H1 (cell line): ENCODE data around the gene HDAC9. TPM values are rescaled to one million over a fixed set of nuclear protein-coding genes. Genes with fewer than 3 reads are reported as not detected.
"Not testable (repeated sequence)": the region's sequence is repeated elsewhere in the genome, so short reads cannot be mapped to it uniquely, and the experiment has no call there.

Source experiments
- CTCF ChIA-PET: fragments of 300-600 bp; sonication (Branson Sonifier 250); formaldehyde crosslinking; loops from one replicate; lab custom pipeline; 2021; ENCODE audit not compliant: partially characterized antibody; lab: Charles Lee
- POLR2A ChIA-PET: fragments of 300-600 bp; sonication (Branson Sonifier 250); formaldehyde crosslinking; loops from one replicate; lab custom pipeline; 2021; ENCODE audit warnings: inconsistent platforms; ENCODE audit not compliant: partially characterized antibody; lab: Charles Lee
- DNase-seq, 2 experiments: peaks; one replicate each; pipeline versions ENCODE4 v3.0.0 to v3.0.0-alpha.2; 2010 to 2022; ENCODE audit warnings: low spot score in 2 of 2, low read depth in 1 of 2, mixed read lengths in 1 of 2
- FAIRE-seq: peaks from 2 replicates; lab custom pipeline; 2011; peaks lifted over from hg19 to GRCh38; lab: Jason Lieb, UNC
- H2AFZ ChIP-seq: 2 replicates; pipeline ENCODE4 v1.8.1; 2012; ENCODE audit warnings: low read length, inconsistent platforms
- H2AK5ac ChIP-seq: 2 replicates; pipeline ENCODE4 v1.6.1; 2013; ENCODE audit warnings: low read depth, low read length
- H2BK120ac ChIP-seq: replicated peaks from 2 replicates; pipeline ENCODE3; 2013; ENCODE audit warnings: low read depth, low read length, inconsistent platforms
- H2BK12ac ChIP-seq: 2 replicates; pipeline ENCODE4 v1.6.1; 2013; ENCODE audit warnings: low read depth, low read length
- H2BK15ac ChIP-seq: 2 replicates; pipeline ENCODE4 v1.6.1; 2013; ENCODE audit warnings: low read length
- H2BK20ac ChIP-seq: 2 replicates; pipeline ENCODE4 v1.6.1; 2013; ENCODE audit warnings: low read length
- H2BK5ac ChIP-seq: 2 replicates; pipeline ENCODE4 v1.6.1; 2013; ENCODE audit warnings: low read depth, low read length
- H3K14ac ChIP-seq: 2 replicates; pipeline ENCODE4 v1.6.1; 2013; ENCODE audit warnings: inconsistent platforms; ENCODE audit not compliant: insufficient read length
- H3K18ac ChIP-seq: 2 replicates; pipeline ENCODE4 v1.6.1; 2013; ENCODE audit warnings: low read length; ENCODE audit errors: extremely low read depth
- H3K23ac ChIP-seq: 2 replicates; pipeline ENCODE4 v1.6.1; 2013; ENCODE audit warnings: inconsistent platforms; ENCODE audit not compliant: insufficient read length
- H3K23me2 ChIP-seq: 2 replicates; pipeline ENCODE4 v1.6.1; 2013; ENCODE audit warnings: low read depth, low read length
- H3K27ac ChIP-seq: 2 replicates; pipeline ENCODE4 v1.6.1; 2011; ENCODE audit warnings: low read depth, low read length, inconsistent platforms
- H3K27me3 ChIP-seq, 4 experiments: replicated peaks in 1 of 4; 1 replicate in 1 of 4; 2 replicates in 3 of 4; pipeline versions ENCODE4 v1.6.1 to v1.8.1; 2011 to 2013; ENCODE audit warnings: low read length in 3 of 4, mild to moderate bottlenecking in 3 of 4, inconsistent platforms in 2 of 4, mixed read lengths in 2 of 4, moderate library complexity in 1 of 4; ENCODE audit not compliant: control insufficient read depth in 3 of 4, insufficient read depth in 3 of 4; ENCODE audit errors: extremely low read depth in 1 of 4
- H3K36me3 ChIP-seq, 4 experiments: 2 replicates each; pipeline versions ENCODE4 v1.6.1 to v1.8.1; 2011 to 2013; ENCODE audit warnings: mild to moderate bottlenecking in 4 of 4, low read length in 3 of 4, moderate library complexity in 2 of 4, control low read depth in 1 of 4, inconsistent platforms in 1 of 4; ENCODE audit not compliant: insufficient read depth in 4 of 4, control insufficient read depth in 2 of 4
- H3K4ac ChIP-seq: replicated peaks from 2 replicates; pipeline ENCODE3; 2013; ENCODE audit warnings: low read length, low read depth, mixed read lengths, inconsistent platforms; ENCODE audit not compliant: insufficient read length
- H3K4me1 ChIP-seq, 4 experiments: replicated peaks in 1 of 4; 1 replicate in 1 of 4; 2 replicates in 3 of 4; pipeline versions ENCODE4 v1.6.1 to v1.8.1; 2011 to 2013; ENCODE audit warnings: low read length in 3 of 4, inconsistent platforms in 2 of 4, mixed read lengths in 1 of 4; ENCODE audit not compliant: insufficient read depth in 4 of 4, control insufficient read depth in 3 of 4
- H3K4me2 ChIP-seq, 2 experiments: 2 replicates each; pipeline versions ENCODE4 v1.6.1 to v1.8.1; 2011 to 2013; ENCODE audit warnings: low read depth in 2 of 2, low read length in 2 of 2, control low read depth in 1 of 2, inconsistent platforms in 1 of 2, mild to moderate bottlenecking in 1 of 2; ENCODE audit not compliant: insufficient read depth in 1 of 2
- H3K4me3 ChIP-seq, 4 experiments: fragments of 200-600, 300-600 bp in 1 of 4; sonication (generic), shearing (Covaris generic), sonication (Bioruptor Twin) in 1 of 4; 2 replicates each; pipeline versions ENCODE4 v1.5.1 to v1.8.1; 2011 to 2016; ENCODE audit warnings: low read length in 4 of 4, low read depth in 3 of 4, control low read depth in 2 of 4, inconsistent platforms in 2 of 4, mild to moderate bottlenecking in 2 of 4, mixed read lengths in 1 of 4, moderate library complexity in 1 of 4; ENCODE audit not compliant: insufficient read depth in 2 of 4; ENCODE audit errors: extremely low read depth in 1 of 4
- H3K56ac ChIP-seq: replicated peaks from 2 replicates; pipeline ENCODE3; 2013; ENCODE audit warnings: low read depth, mild to moderate bottlenecking, mixed read lengths, low read length, inconsistent platforms; ENCODE audit not compliant: insufficient read length
- H3K79me1 ChIP-seq: 2 replicates; pipeline ENCODE4 v1.6.1; 2013; ENCODE audit warnings: low read depth, low read length, control low read depth
- H3K79me2 ChIP-seq, 2 experiments: 2 replicates each; pipeline versions ENCODE4 v1.6.1 to v1.8.1; 2012 to 2013; ENCODE audit warnings: low read length in 2 of 2, mild to moderate bottlenecking in 2 of 2, inconsistent platforms in 1 of 2; ENCODE audit not compliant: insufficient read depth in 2 of 2, control insufficient read depth in 1 of 2
- H3K9ac ChIP-seq, 4 experiments: replicated peaks in 1 of 4; 1 replicate in 1 of 4; 2 replicates in 3 of 4; pipeline versions ENCODE4 v1.6.1 to v1.8.1; 2011 to 2013; ENCODE audit warnings: low read depth in 3 of 4, low read length in 3 of 4, control low read depth in 2 of 4, mild to moderate bottlenecking in 2 of 4, moderate library complexity in 2 of 4, inconsistent platforms in 1 of 4; ENCODE audit errors: extremely low read depth in 1 of 4
- H3K9me3 ChIP-seq, 2 experiments: 2 replicates each; pipeline versions ENCODE4 v1.6.1 to v1.8.1; 2012 to 2013; ENCODE audit warnings: mild to moderate bottlenecking in 2 of 2, moderate library complexity in 2 of 2, control low read depth in 1 of 2, inconsistent platforms in 1 of 2, low read depth in 1 of 2, low read length in 1 of 2, mixed read lengths in 1 of 2; ENCODE audit not compliant: insufficient read depth in 2 of 2
- H4K20me1 ChIP-seq, 2 experiments: replicated peaks in 1 of 2; 2 replicates each; pipeline versions ENCODE3 to v1.8.1; 2011 to 2013; ENCODE audit warnings: inconsistent platforms in 2 of 2, low read length in 2 of 2, mild to moderate bottlenecking in 1 of 2; ENCODE audit not compliant: insufficient read depth in 2 of 2, control insufficient read depth in 1 of 2
- H4K5ac ChIP-seq: 2 replicates; pipeline ENCODE4 v1.6.1; 2013; ENCODE audit warnings: low read length, low read depth, mixed read lengths, inconsistent platforms; ENCODE audit not compliant: insufficient read length
- H4K8ac ChIP-seq: 2 replicates; pipeline ENCODE4 v1.8.0; 2013; ENCODE audit warnings: mild to moderate bottlenecking, moderate library complexity, low read length, inconsistent platforms; ENCODE audit not compliant: insufficient read depth; ENCODE audit errors: extremely low read depth
- H4K91ac ChIP-seq: replicated peaks from 2 replicates; pipeline ENCODE3; 2013; ENCODE audit warnings: low read length, mixed read lengths, inconsistent platforms; ENCODE audit not compliant: insufficient read length
- WGBS, 2 experiments: shearing (Covaris generic) in 1 of 2; methylation state at CpG; one replicate each; pipeline versions ENCODE4 v1.1.6 to v1.1.7; 2013 to 2015; ENCODE audit warnings: low lambda C conversion rate in 2 of 2, mixed read lengths in 2 of 2, inconsistent platforms in 1 of 2, low coverage in 1 of 2, missing lambda C conversion rate in 1 of 2; ENCODE audit not compliant: insufficient replicate concordance in 2 of 2, insufficient coverage in 1 of 2, insufficient read length in 1 of 2; ENCODE audit errors: extremely low coverage in 1 of 2, missing lambda C conversion rate in 1 of 2; 5-methylcytosine and 5-hydroxymethylcytosine counted together
- polyA plus RNA-seq, 7 experiments: library from polyadenylated mRNA; depleted of rRNA in 3 of 7; stranded (reverse) in 5 of 7; unstranded in 2 of 7; fragments of >200 nt in 5 of 7; fragments of 200-250 nt in 2 of 7; gene quantifications; 1 replicate in 5 of 7; 2 replicates in 1 of 7; 4 replicates in 1 of 7; pipeline versions ENCODE4 v1.2.1 to v1.2.3, GENCODE V29; 2011 to 2013; ENCODE audit warnings: missing spikeins in 2 of 7, mixed read lengths in 2 of 7
- total RNA-seq: library from RNA; stranded (reverse); fragmentation: NEBNext Ultra II Directional; extraction: Animal tissue kit (Norgen Biotek cat#: 25700); gene quantifications from 2 replicates; pipeline ENCODE4 v1.2.1, GENCODE V29; 2021

HDAC9 gene
- total and polyA plus RNA-seq, 2 of the 8 experiments (the other 6 are each of a cell fraction or from before 2014, with no cell fraction given) = 9.5 to 13.1 TPM

GRCh38 chr7:18990700-18991099 is 495.2 kb downstream of the HDAC9 start:
- H2AK5ac ChIP-seq, H3K4me2 ChIP-seq, H2AFZ ChIP-seq, H4K91ac ChIP-seq, H2BK20ac ChIP-seq, DNase-seq, H3K4me1 ChIP-seq, H3K79me1 ChIP-seq, H3K27me3 ChIP-seq, H4K8ac ChIP-seq, H3K4me3 ChIP-seq, H4K5ac ChIP-seq, H3K9ac ChIP-seq, H2BK12ac ChIP-seq, CTCF ChIA-PET, H3K14ac ChIP-seq, H3K56ac ChIP-seq, H3K18ac ChIP-seq, H3K9me3 ChIP-seq, POLR2A ChIA-PET, H3K27ac ChIP-seq, H2BK5ac ChIP-seq, H3K36me3 ChIP-seq, H3K4ac ChIP-seq, H4K20me1 ChIP-seq, H2BK15ac ChIP-seq, H3K23ac ChIP-seq, H3K79me2 ChIP-seq, H2BK120ac ChIP-seq, FAIRE-seq, H3K23me2 ChIP-seq: not testable (repeated sequence)
- 89% methylated on average over 20 of the region's 20 CpGs; no CpG with 5 or more reads in 1 of the 2 experiments for WGBS, 2 experiments
